PFSK-1 (cell line): ENCODE results near the gene ARHGEF7.

ENCODE experiments used
- FOXP2 ChIP-seq: optimal IDR thresholded peaks from 2 replicates; pipeline ENCODE3; 2011; ENCODE audit warnings: borderline replicate concordance, control low read depth, inconsistent platforms; ENCODE audit not compliant: insufficient read depth; ENCODE audit errors: extremely low read length, extremely low read depth
- REST ChIP-seq, 2 experiments: IDR thresholded peaks; 2 replicates each; pipeline versions ENCODE4 v1.6.1 to v1.8.0; 2011 to 2012; ENCODE audit warnings: low read depth in 2 of 2, low read length in 2 of 2, control low read depth in 1 of 2, inconsistent platforms in 1 of 2, mild to moderate bottlenecking in 1 of 2, moderate library complexity in 1 of 2; ENCODE audit not compliant: insufficient read depth in 1 of 2
- TAF1 ChIP-seq: IDR thresholded peaks from 2 replicates; pipeline ENCODE4 v1.6.1; 2012; ENCODE audit warnings: low read length, control low read depth, borderline replicate concordance; ENCODE audit not compliant: insufficient read depth

DNA sequence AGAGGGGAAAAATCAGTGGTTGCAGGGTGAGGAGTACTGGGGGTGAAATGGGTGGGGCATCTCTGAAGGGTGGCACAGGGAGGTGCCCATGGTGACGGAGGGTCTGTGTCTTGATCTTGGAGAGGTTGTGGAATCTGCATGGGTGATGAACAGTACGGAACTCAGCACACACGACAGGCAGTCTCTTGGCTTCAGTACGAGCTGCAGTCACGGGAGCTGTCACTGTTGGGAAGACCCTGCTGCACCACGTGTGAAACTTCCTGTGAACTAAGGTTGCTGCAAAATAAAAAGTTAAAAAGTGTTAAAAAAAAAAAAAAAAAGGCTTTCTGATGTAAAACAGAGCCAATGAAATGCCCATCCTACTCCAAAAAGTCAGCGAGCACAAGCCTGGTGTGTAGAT, 239.7 kb downstream of the ARHGEF7 start:
- TF ChIP-seq REST (IDR thresholded peaks at IDR 0.05; ENCODE audit: insufficient read depth in 1 of 2, low read depth in 2 of 2, low read length in 2 of 2) = no peak
- TF ChIP-seq TAF1 = no peak
- TF ChIP-seq FOXP2 = no peak
